Coronary artery (tissue), 2 donors: Measurements from ENCODE around the gene CAMTA1.
A peak's percentile ranks its signal among the peaks of the same experiment; 100 is the strongest.

Experiments
- DNase-seq: peaks from one replicate; pipeline ENCODE4 v3.0.0-alpha.2; 2017; ENCODE audit warnings: low spot score
- H3K27ac ChIP-seq, 2 donors: fragments of 200-600 bp; sonication (generic); one replicate each; pipeline ENCODE4 v1.5.1; 2016 to 2019
- H3K4me3 ChIP-seq: fragments of 200-600 bp; sonication (generic); 2 replicates; pipeline ENCODE4 v1.5.1; 2016; ENCODE audit warnings: mild to moderate bottlenecking, moderate library complexity
- CTCF ChIP-seq: fragments of 200-600 bp; sonication (generic); IDR thresholded peaks from one replicate; pipeline ENCODE4 v1.5.1; 2019; ENCODE audit warnings: antibody characterized with exemption

CAMTA1 gene

GRCh38 chr1:7675431-7676273, 890.4 kb downstream of the CAMTA1 start:
- H3K27ac ChIP-seq, result no peak overlapping the region
- H3K4me3 ChIP-seq, result no peak overlapping the region
- no peak for TF ChIP-seq CTCF
- no peak for DNase-seq

- DNase-seq, result no peak
- TF ChIP-seq CTCF, result no peak
- H3K4me3 ChIP-seq, result no peak overlapping the region
These were observed 891.2 kb downstream of the CAMTA1 start for GRCh38 chr1:7676274-7676945.

GRCh38 chr1:7677111-7677510, 891.9 kb downstream of the CAMTA1 start:
- Histone ChIP-seq H3K4me3 (no peak overlapping the region), H3K27ac (no peak overlapping the region)
- no peak for DNase-seq
- TF ChIP-seq CTCF, result no peak

More at GRCh38 chr1:7676274-7676945, 891.2 kb downstream of the CAMTA1 start:
- no peak overlapping the region for H3K27ac ChIP-seq

- TF ChIP-seq CTCF, result no peak
- no peak for DNase-seq
- H3K4me3 ChIP-seq, result no peak overlapping the region
- H3K27ac ChIP-seq, result no peak overlapping the region
These were observed 892.6 kb downstream of the CAMTA1 start for GRCh38 chr1:7677815-7678214.

- DNase-seq, result no peak
- H3K27ac ChIP-seq, result no peak overlapping the region
- TF ChIP-seq CTCF, result no peak
- no peak overlapping the region for H3K4me3 ChIP-seq
These were observed 893.4 kb downstream of the CAMTA1 start for GRCh38 chr1:7678491-7679158.

- no peak for TF ChIP-seq CTCF
- peak overlapping the region; percentile 92 for H3K4me3 ChIP-seq
- no peak overlapping the region for H3K27ac ChIP-seq
- no peak for DNase-seq
These were observed 894.1 kb downstream of the CAMTA1 start for GRCh38 chr1:7679159-7679872.
